Stimulated activated naive CD8-positive, alpha-beta T cell treated with anti-CD3 and anti-CD28 coated beads, Interleukin-15, Interleukin-2, amounts not matched to agents 100 ng/mL and 50 ng/mL, for 24 hours (primary cell): ENCODE results near the gene GABRR3.
A peak's percentile ranks its signal among the peaks of the same experiment; 100 is the strongest.

ENCODE experiments used
- H3K27ac Mint-ChIP-seq: one replicate; pipeline ENCODE4 v1.8.0; 2021; ENCODE audit warnings: mild to moderate bottlenecking, mixed read lengths
- H3K27me3 Mint-ChIP-seq: one replicate; pipeline ENCODE4 v1.8.0; 2021; ENCODE audit warnings: mixed read lengths
- H3K36me3 Mint-ChIP-seq: one replicate; pipeline ENCODE4 v1.8.0; 2021; ENCODE audit warnings: low read depth, mixed read lengths
- H3K4me1 Mint-ChIP-seq: one replicate; pipeline ENCODE4 v1.8.0; 2021; ENCODE audit warnings: low read depth, mixed read lengths
- H3K4me3 Mint-ChIP-seq: one replicate; pipeline ENCODE4 v1.8.0; 2021; ENCODE audit warnings: mild to moderate bottlenecking, mixed read lengths
- H3K9me3 Mint-ChIP-seq: one replicate; pipeline ENCODE4 v1.8.0; 2021; ENCODE audit warnings: mixed read lengths

Gene GABRR3

DNA sequence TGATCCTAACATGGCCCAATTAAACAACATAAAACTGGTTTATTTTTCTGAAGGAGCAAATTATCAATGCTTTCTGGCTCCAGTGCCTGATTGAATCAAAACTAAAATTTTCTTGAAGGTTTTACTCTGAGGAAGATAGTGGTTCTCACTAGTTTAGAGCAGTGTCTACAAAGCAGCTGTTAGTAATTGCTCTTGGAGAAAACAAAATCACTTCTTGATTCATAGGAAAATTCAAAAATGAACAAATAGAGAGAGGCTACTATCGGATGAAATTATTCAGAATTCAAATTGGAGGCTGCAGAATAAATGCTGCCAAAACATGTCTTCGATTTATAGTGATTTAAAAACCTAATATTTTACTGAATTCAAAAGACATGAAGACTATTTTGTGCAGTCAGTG, 47.8 kb downstream of the GABRR3 start:
- Mint-ChIP-seq H3K27ac (no peak overlapping the region), H3K36me3 (no peaks in the 10 kb centered on the region), H3K4me3 (no peak overlapping the region), H3K27me3 (peaks cover 10% of the 10 kb centered on the region), H3K4me1 (peaks cover 24% of the 10 kb centered on the region), H3K9me3 (peaks cover 4% of the 10 kb centered on the region)

DNA sequence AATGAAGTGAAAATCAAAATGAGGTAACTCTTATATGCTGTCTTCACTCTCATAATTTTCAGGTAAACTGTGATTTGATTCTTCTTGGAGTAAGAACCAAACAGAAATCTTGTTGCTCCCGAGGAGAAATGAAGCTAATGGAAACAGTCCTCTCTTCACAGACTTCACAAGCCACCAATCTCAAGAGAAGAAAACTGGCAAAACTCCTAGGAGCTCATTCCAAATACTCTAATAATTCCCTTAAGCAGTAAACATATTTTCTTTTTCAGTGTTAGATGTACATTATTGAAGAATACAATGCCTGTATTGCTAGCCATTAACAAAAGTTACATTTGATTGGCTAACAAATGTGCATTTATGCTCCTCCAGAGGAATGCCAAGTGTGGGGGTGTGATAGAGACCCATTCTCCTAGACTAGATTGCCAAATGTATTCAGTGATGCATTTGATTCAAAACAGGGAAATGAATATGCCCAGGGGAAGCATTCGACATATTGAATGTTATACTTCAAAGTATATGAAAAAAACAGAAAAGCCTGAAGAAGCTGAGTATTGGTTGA, 51.1 kb downstream of the GABRR3 start:
- Mint-ChIP-seq H3K4me3 (no peak overlapping the region), H3K36me3 (no peaks in the 10 kb centered on the region), H3K4me1 (peaks cover 22% of the 10 kb centered on the region), H3K27me3 (peaks cover 10% of the 10 kb centered on the region), H3K9me3 (peaks cover 4% of the 10 kb centered on the region), H3K27ac (no peak overlapping the region)

DNA sequence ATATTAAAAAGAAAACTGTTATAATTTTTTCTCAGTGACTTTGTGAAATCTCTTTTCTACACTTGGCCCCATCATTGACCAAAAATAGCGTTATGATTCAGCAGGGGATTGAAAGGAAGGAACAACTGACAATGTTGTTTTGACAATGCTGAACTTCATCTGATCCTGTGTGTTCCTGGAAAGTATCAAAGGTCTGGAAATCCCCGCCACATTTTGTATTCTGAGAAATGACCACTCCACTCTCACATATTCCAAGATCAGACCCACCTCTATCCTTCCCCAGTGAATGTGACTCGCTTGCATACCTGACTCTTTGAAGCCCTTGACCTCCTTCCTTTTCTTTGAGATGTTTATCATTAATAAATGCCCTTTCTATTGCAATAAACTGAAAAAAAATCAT, 53.2 kb downstream of the GABRR3 start:
- Mint-ChIP-seq H3K27ac (peak overlapping the region; percentile 86), H3K9me3 (no peaks in the 10 kb centered on the region), H3K4me1 (peaks cover 22% of the 10 kb centered on the region), H3K4me3 (peak overlapping the region; percentile 26), H3K36me3 (no peaks in the 10 kb centered on the region), H3K27me3 (peaks cover 10% of the 10 kb centered on the region)

DNA sequence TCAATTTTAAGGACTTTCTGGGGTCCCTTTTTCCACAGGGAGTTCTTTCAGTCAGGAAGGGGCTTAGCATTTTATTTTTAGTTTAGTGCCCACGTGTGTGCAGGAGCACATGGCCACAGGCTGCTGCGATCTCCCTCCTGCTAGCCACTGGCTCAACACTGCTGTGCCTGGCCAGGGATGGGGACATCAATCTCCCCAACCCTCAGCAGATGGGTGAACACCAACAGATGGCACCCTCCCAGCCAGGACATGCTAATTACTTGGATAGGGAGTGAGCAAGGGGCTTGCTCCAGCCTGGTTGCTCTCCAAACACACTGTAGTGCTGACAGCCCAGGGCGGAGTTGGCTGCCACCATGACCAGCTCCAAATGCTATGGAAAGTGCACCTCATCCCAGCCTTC, 55.5 kb downstream of the GABRR3 start:
- no peak overlapping the region for H3K27ac Mint-ChIP-seq
- H3K4me3 Mint-ChIP-seq, result no peak overlapping the region
- H3K9me3 Mint-ChIP-seq, result no peaks in the 10 kb centered on the region
- peaks cover 27% of the 10 kb centered on the region for H3K4me1 Mint-ChIP-seq
- H3K27me3 Mint-ChIP-seq, result peaks cover 10% of the 10 kb centered on the region
- no peaks in the 10 kb centered on the region for H3K36me3 Mint-ChIP-seq

DNA sequence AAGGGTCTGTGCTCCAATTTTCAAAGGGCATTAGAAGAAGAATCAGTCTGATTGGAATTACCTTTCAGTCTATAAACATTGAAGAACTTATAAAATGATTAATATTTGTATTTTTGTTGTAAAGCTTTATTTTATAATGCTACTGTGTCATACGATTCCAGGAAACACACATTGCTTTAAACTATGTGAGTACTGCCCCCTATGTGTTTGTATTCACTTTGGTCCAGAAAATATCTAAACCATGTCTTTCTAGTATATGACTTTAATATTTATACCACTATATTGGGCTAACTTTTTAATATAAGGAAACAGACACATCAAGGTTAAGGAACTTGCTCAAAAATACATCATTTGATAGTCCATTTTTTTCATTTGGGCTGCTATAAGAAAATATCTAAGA, 59.6 kb downstream of the GABRR3 start:
- H3K4me3 Mint-ChIP-seq, result no peak overlapping the region
- peaks cover 9% of the 10 kb centered on the region for H3K36me3 Mint-ChIP-seq
- peaks cover 32% of the 10 kb centered on the region for H3K4me1 Mint-ChIP-seq
- no peaks in the 10 kb centered on the region for H3K9me3 Mint-ChIP-seq
- no peak overlapping the region for H3K27ac Mint-ChIP-seq
- no peaks in the 10 kb centered on the region for H3K27me3 Mint-ChIP-seq

DNA sequence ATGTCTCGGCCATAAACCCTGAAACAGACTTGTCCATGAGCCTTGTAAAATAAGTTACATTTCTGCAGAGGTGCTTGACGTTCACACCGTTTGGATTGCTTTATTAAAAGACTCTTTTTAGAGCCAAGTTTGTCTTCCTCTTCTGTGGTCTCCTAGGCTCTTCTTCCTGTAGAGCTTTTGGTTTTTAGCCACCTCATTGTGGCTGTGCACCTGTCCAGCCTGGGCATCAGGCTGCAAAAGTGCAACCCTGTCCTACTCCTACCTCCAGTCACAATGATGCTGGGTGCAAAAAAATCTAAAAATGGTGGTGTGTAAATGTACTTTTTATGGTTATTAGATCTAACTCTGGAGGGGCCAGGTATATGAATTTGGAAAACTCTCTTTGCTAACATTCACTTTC, 60.1 kb downstream of the GABRR3 start:
- no peaks in the 10 kb centered on the region for H3K9me3 Mint-ChIP-seq
- H3K4me3 Mint-ChIP-seq, result no peak overlapping the region
- no peaks in the 10 kb centered on the region for H3K27me3 Mint-ChIP-seq
- no peak overlapping the region for H3K27ac Mint-ChIP-seq
- H3K36me3 Mint-ChIP-seq, result peaks cover 13% of the 10 kb centered on the region
- peaks cover 37% of the 10 kb centered on the region for H3K4me1 Mint-ChIP-seq

DNA sequence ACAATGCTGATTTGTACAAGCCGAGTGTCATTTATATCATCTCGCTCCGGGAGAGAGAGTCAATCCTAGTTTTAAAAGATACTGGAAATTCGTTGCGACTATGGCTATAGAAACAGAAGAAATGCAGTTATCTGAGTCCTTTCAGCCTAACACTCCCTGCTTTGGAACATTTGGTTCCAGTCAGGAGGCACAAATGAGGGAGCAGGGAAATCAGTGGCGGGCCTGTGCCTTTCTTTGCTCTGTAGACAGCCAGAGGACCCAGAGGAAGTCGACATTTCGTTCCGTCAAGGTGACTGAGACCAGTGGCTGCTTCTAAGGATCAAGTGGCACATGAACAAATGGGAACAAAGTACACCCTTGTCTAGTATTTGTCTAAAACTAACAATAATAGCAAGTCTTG, 62.1 kb downstream of the GABRR3 start:
- Mint-ChIP-seq H3K27me3 (no peaks in the 10 kb centered on the region), H3K9me3 (no peaks in the 10 kb centered on the region), H3K4me1 (peaks cover 57% of the 10 kb centered on the region), H3K4me3 (peak overlapping the region; percentile 73), H3K27ac (peak overlapping the region; percentile 82), H3K36me3 (peaks cover 18% of the 10 kb centered on the region)

DNA sequence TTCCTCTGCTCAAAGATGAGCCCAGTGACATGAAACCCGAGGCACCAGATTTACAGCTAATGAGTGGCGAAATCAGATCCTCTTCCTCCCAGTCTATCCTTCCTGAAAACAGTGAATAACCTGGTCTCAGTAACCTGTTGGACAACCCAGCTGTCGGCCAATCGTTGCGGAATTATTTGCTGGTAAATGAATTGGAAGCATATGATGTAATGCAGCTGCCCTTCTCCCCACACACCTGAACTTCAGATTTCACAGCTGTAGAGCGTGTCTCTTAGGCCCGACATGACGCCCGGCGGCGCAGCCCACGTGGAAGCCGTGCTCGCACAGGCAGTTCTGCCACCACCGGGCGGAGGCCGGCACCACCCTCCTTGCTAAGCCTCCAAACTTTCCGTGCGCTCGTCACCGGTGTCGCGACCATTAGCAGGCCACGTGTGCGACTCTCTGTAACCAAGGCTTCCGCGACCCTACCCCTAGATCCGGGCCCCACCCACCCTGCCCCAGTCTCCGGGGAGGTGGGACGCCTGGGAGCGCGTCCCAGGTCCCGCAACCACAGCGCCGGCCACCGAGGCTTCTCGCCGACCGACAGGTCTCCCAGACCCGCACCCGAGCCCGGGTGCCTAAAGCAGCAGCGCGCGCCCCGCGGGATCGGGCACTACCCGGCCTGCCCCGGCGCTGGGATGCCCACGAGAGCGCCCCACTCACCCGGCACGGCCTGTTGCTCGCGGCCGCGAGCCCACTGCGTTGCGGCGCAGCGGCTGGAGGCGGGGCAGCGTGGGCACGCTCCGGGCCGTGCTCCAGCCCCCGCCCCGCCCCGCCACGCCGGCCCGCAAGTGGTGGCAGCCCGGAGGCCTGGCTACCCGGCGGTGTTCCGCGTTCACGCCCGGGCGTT, 63.2 kb downstream of the GABRR3 start, which contains the start of gene RIOX2:
RIOX2 (minus strand) TSS at position 753 of the 889 bp plus-strand sequence. CDS start 4,838 bp downstream, outside the sequence.
- peak within 1 kb of the TSS; percentile 100 for H3K27ac Mint-ChIP-seq
- H3K4me1 Mint-ChIP-seq, result peaks cover 67% of the 10 kb centered on the region
- no peaks in the 10 kb centered on the region for H3K27me3 Mint-ChIP-seq
- H3K9me3 Mint-ChIP-seq, result no peaks in the 10 kb centered on the region
- H3K4me3 Mint-ChIP-seq, result peak within 1 kb of the TSS; percentile 99
- H3K36me3 Mint-ChIP-seq, result peaks cover 29% of the 10 kb centered on the region

DNA sequence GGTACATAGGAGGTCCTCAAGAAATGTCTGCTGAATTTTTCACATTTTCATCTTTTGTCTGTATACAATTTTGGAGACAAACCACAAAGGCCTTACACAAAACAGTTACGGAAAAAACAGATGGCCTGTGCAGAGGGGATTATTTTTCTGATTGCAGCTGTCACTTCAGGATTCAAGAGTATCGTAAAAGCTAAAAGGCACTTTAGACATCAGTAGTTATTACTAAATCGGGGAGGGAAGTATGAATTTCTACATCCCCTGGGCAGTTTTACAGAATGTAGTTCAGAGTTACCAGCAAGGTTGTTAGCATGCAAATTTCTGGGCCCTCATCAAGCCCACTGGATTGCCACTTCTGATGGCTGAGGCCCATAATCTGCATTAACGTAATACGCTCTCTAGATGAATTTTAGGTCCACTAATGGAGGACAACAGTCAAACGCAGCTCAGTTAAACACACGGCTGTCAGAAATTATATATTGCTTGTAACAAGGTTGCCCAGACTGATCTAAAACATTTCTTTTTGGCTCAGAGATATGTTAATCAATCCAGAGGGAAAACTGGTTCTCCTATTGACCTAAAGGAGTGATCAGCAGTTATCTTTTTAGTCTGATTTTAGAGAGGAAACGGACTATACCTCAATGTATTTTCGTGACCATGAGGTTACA, 64.0 kb downstream of the GABRR3 start:
- Mint-ChIP-seq H3K36me3 (peaks cover 37% of the 10 kb centered on the region), H3K4me1 (peaks cover 76% of the 10 kb centered on the region), H3K27ac (peak overlapping the region; percentile 100), H3K27me3 (no peaks in the 10 kb centered on the region), H3K9me3 (no peaks in the 10 kb centered on the region), H3K4me3 (peak overlapping the region; percentile 99)

DNA sequence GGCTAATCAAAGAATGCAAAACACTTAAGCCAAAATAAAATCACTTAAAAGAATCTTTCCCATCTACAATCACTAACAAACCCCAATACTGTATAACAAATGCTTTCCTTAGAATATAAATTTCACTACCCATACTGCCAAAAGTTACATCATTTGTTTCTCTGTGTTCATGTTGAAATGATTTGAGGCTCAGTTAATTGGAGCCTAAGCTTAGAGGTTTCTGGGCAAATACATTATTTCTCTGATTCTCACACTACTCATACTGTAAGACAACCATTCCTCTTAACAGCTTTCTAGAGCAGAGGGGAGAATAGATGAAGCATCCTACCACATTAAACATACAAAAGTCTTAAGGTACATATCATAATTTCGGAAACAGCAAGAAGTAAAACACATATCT, 65.0 kb downstream of the GABRR3 start:
- Mint-ChIP-seq H3K27me3 (no peaks in the 10 kb centered on the region), H3K4me3 (peak overlapping the region; percentile 99), H3K4me1 (peaks cover 79% of the 10 kb centered on the region), H3K36me3 (peaks cover 45% of the 10 kb centered on the region), H3K9me3 (no peaks in the 10 kb centered on the region), H3K27ac (no peak overlapping the region)

DNA sequence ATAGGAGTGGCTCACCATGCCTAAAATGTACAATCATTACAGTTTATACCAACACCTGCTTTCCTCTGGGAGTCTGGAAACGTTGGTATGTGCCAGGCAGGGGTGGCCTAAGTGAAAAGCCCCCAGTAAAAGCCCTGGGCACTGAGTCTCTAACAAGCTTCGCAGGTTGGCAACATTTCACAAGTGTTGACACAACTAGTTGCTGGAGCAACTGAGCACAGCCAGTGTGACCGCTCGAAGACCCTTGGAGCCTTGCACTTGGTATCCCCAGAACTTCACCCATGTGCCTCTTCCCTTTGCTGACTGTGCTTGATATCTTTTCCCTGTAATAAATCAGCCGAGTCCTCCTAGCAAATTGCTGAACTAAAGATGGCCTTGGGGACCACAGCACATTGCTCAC, 65.6 kb downstream of the GABRR3 start:
- Mint-ChIP-seq H3K27me3 (no peaks in the 10 kb centered on the region), H3K4me1 (peaks cover 75% of the 10 kb centered on the region), H3K27ac (no peak overlapping the region), H3K36me3 (peaks cover 51% of the 10 kb centered on the region), H3K9me3 (no peaks in the 10 kb centered on the region), H3K4me3 (peak overlapping the region; percentile 99)

DNA sequence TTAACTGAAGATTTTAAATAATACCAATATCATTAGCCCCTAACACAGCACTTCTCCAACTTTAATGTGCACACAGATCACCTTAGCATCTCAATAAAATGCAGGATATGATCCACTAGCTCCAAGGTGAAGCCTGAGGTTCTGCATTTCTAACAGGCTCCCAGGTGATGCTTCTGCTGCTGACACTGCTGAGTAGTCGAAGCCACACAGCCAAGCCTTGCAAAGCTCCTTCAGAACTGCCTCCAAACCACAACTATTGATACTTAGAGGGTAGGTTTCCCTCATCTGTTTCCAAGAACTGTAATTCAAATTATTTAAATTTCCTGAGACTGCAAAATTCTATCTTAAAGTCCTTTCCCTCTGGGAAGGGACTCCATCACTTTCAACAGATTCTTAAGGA, 66.7 kb downstream of the GABRR3 start:
- Mint-ChIP-seq H3K27me3 (no peaks in the 10 kb centered on the region), H3K4me1 (peaks cover 78% of the 10 kb centered on the region), H3K9me3 (no peaks in the 10 kb centered on the region), H3K36me3 (peaks cover 60% of the 10 kb centered on the region), H3K4me3 (no peak overlapping the region), H3K27ac (no peak overlapping the region)

DNA sequence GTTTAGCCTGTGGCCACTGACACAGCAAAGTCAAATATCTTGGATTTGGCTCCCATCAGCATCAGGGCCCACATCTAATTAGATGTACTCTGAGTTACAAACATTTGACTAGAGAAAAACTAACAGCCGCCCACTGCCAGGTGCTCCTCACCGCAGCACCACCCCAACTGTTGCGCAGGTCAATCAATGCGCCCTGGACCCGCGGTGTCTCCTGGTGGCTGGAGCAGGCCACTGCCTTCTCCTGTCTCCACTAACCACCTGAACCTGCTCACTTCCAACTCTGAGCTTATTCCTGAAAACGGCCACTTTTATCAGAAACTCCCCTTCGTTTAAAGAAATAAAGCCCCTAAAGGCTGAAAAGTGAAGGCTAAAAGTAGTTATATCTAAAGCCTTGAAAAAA, 67.1 kb downstream of the GABRR3 start:
- Mint-ChIP-seq H3K27ac (no peak overlapping the region), H3K27me3 (no peaks in the 10 kb centered on the region), H3K9me3 (no peaks in the 10 kb centered on the region), H3K36me3 (peaks cover 60% of the 10 kb centered on the region), H3K4me1 (peaks cover 75% of the 10 kb centered on the region), H3K4me3 (no peak overlapping the region)

DNA sequence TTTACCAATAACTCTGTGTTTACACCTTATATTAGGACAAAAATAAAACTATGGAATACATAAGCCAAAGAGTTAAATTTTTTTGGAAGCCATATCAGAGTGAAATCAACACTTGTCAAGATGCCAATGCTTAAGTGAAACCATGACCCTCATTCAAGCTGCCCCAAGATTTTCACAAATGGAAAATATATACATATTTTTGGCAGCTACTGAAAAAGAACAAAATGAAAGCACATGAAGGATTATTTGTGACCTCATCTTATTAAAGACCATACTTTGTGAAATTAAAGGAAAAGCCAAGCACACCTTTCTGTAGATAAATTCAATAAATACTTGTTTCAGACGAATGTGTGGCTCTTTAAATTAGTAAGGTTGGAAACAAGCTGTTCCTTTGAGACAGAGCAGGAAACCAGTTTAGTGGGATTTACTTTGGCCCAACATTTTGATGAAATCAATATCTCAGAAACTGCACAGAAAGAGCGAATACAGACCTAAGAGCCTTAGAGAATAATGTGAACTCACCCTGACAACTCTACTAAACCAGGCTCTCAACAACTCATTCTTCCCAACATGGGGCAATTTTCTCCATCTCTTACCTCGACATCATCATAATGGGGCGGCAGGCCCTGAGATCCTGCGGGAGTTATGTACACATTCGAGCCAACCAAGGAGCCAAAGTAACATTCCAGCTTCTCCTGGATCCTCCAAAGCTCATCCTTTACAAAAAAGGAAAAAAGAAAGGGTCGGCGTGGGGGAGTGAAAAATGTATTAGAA, 73.9 kb downstream of the GABRR3 start:
- no peaks in the 10 kb centered on the region for H3K9me3 Mint-ChIP-seq
- no peak overlapping the region for H3K4me3 Mint-ChIP-seq
- H3K27me3 Mint-ChIP-seq, result no peaks in the 10 kb centered on the region
- H3K36me3 Mint-ChIP-seq, result peaks cover 83% of the 10 kb centered on the region
- peaks cover 22% of the 10 kb centered on the region for H3K4me1 Mint-ChIP-seq
- H3K27ac Mint-ChIP-seq, result no peak overlapping the region
